GM23338 (cell line): ENCODE results near the gene NEURL1. TPM values are rescaled to one million over a fixed set of nuclear protein-coding genes. Genes with fewer than 3 reads are reported as not detected.

Experiments
- ATAC-seq: fragments of 200-7000 bp; cut with Tn5 transposase; 3 replicates; pipeline ENCODE4 v1.9.1; 2020
- DNase-seq: peaks from one replicate; pipeline ENCODE4 v3.0.0-alpha.2; 2015; ENCODE audit warnings: low spot score
- H2AFZ ChIP-seq: fragments of 200-600 bp; sonication (generic); 2 replicates; pipeline ENCODE4 v1.8.0; 2016; ENCODE audit warnings: antibody characterized with exemption, mild to moderate bottlenecking, moderate library complexity
- H3F3A ChIP-seq: fragments of 200-600 bp; sonication (generic); replicated peaks from 2 replicates; pipeline ENCODE4 v1.8.0; 2017; ENCODE audit warnings: antibody characterized with exemption, mixed run types, low read depth
- H3K27ac ChIP-seq: fragments of 200-600 bp; sonication (generic); 2 replicates; pipeline ENCODE4 v1.6.1; 2016; ENCODE audit warnings: low read depth
- H3K27me3 ChIP-seq: fragments of 200-600 bp; sonication (generic); 2 replicates; pipeline ENCODE4 v1.8.0; 2016; ENCODE audit warnings: mild to moderate bottlenecking, mixed run types, moderate library complexity; ENCODE audit not compliant: insufficient read depth
- H3K36me3 ChIP-seq: fragments of 200-600 bp; sonication (generic); 2 replicates; pipeline ENCODE4 v1.8.0; 2016; ENCODE audit warnings: mild to moderate bottlenecking; ENCODE audit not compliant: insufficient read depth
- H3K4me1 ChIP-seq: fragments of 200-600 bp; sonication (generic); 2 replicates; pipeline ENCODE4 v1.8.0; 2016; ENCODE audit warnings: mild to moderate bottlenecking, moderate library complexity; ENCODE audit not compliant: insufficient read depth
- H3K4me2 ChIP-seq: fragments of 200-600 bp; sonication (generic); 2 replicates; pipeline ENCODE4 v1.7.1; 2017; ENCODE audit warnings: mixed run types
- H3K4me3 ChIP-seq: fragments of 200-600 bp; sonication (generic); 2 replicates; pipeline ENCODE4 v1.6.1; 2016; ENCODE audit warnings: mixed run types
- H3K79me2 ChIP-seq: fragments of 200-600 bp; sonication (generic); replicated peaks from 2 replicates; pipeline ENCODE4 v1.8.0; 2017; ENCODE audit warnings: mild to moderate bottlenecking; ENCODE audit not compliant: insufficient read depth
- H3K9me2 ChIP-seq: fragments of 200-600 bp; sonication (generic); 2 replicates; pipeline ENCODE4 v1.8.0; 2017; ENCODE audit not compliant: insufficient read depth
- H4K20me1 ChIP-seq: fragments of 200-600 bp; sonication (generic); replicated peaks from 2 replicates; pipeline ENCODE4 v1.8.0; 2017; ENCODE audit warnings: mild to moderate bottlenecking; ENCODE audit not compliant: insufficient read depth
- H3K27ac Mint-ChIP-seq: 2 replicates; pipeline ENCODE4 v1.8.0; 2020; ENCODE audit warnings: inconsistent platforms, mild to moderate bottlenecking, moderate library complexity, mixed read lengths
- H3K27me3 Mint-ChIP-seq: 3 replicates; pipeline ENCODE4 v1.8.0; 2022; ENCODE audit warnings: low read depth, mild to moderate bottlenecking, moderate library complexity, mixed read lengths, inconsistent platforms; ENCODE audit not compliant: insufficient read depth, poor library complexity
- H3K36me3 Mint-ChIP-seq: 3 replicates; pipeline ENCODE4 v1.8.0; 2021; ENCODE audit warnings: low read depth, mild to moderate bottlenecking, inconsistent platforms, moderate library complexity, mixed read lengths
- H3K4me1 Mint-ChIP-seq: 3 replicates; pipeline ENCODE4 v1.8.0; 2020; ENCODE audit warnings: mild to moderate bottlenecking, inconsistent platforms, mixed read lengths
- H3K4me3 Mint-ChIP-seq: 3 replicates; pipeline ENCODE4 v1.8.0; 2021; ENCODE audit warnings: moderate library complexity, mild to moderate bottlenecking, inconsistent platforms, mixed read lengths
- H3K9me3 Mint-ChIP-seq: 3 replicates; pipeline ENCODE4 v1.8.0; 2020; ENCODE audit warnings: moderate library complexity, mild to moderate bottlenecking, inconsistent platforms, mixed read lengths
- CREB1 ChIP-seq: fragments of 250-450 bp; sonication (Bioruptor Pico); IDR thresholded peaks from 2 replicates; pipeline ENCODE4 v1.5.0; 2020; ENCODE audit warnings: low read depth, mild to moderate bottlenecking, moderate library complexity
- CTCF ChIP-seq, 2 experiments: fragments of 200-600 bp in 1 of 2; sonication (generic) in 1 of 2; conservative IDR thresholded peaks; 2 replicates each; pipeline versions ENCODE4 v1.5.1 to v1.6.1; 2016 to 2017; ENCODE audit warnings: antibody characterized with exemption in 2 of 2, low read depth in 2 of 2, mild to moderate bottlenecking in 2 of 2, moderate library complexity in 1 of 2
- EZH2 ChIP-seq: fragments of 200-600 bp; sonication (generic); IDR thresholded peaks from one replicate; pipeline ENCODE4 v1.8.0; 2017; ENCODE audit warnings: antibody characterized with exemption, mild to moderate bottlenecking, low read depth; ENCODE audit not compliant: unreplicated experiment
- EZH2phosphoT487 ChIP-seq: fragments of 200-600 bp; sonication (generic); IDR thresholded peaks from one replicate; pipeline ENCODE4 v1.8.1; 2018; ENCODE audit warnings: antibody characterized with exemption; ENCODE audit not compliant: unreplicated experiment
- JUNB ChIP-seq: IDR thresholded peaks from one replicate; pipeline ENCODE4 v1.6.1; 2016; ENCODE audit warnings: antibody characterized with exemption; ENCODE audit not compliant: unreplicated experiment
- NANOG ChIP-seq: IDR thresholded peaks from 2 replicates; pipeline ENCODE4 v1.6.1; 2016; ENCODE audit warnings: antibody characterized with exemption, borderline replicate concordance
- POLR2AphosphoS5 ChIP-seq: IDR thresholded peaks from 2 replicates; pipeline ENCODE4 v1.6.1; 2016; ENCODE audit warnings: antibody characterized with exemption, low read depth
- REST ChIP-seq: IDR thresholded peaks from one replicate; pipeline ENCODE4 v1.6.1; 2018; ENCODE audit warnings: antibody characterized with exemption; ENCODE audit not compliant: unreplicated experiment
- STAT1 ChIP-seq: IDR thresholded peaks from one replicate; pipeline ENCODE4 v1.6.1; 2016; ENCODE audit warnings: antibody characterized with exemption; ENCODE audit not compliant: unreplicated experiment
- ZNF114 ChIP-seq: fragments of 250-450 bp; sonication (Bioruptor Pico); IDR thresholded peaks from 2 replicates; pipeline ENCODE4 v1.5.0; 2020; ENCODE audit warnings: mild to moderate bottlenecking, moderate library complexity
- ZNF331 ChIP-seq: fragments of 250-450 bp; sonication (Bioruptor Pico); IDR thresholded peaks from 2 replicates; pipeline ENCODE4 v1.5.0; 2020; ENCODE audit warnings: low read depth, mild to moderate bottlenecking, moderate library complexity
- ZNF462 ChIP-seq: fragments of 250-450 bp; sonication (Bioruptor Pico); IDR thresholded peaks from 2 replicates; pipeline ENCODE4 v1.5.0; 2020; ENCODE audit warnings: mild to moderate bottlenecking, moderate library complexity
- polyA plus RNA-seq: library from polyadenylated mRNA; unstranded; fragments of >200 nt; fragmentation: Nextera tagmentation; extraction: Ambion mirVana; gene quantifications from 2 replicates; pipeline ENCODE4 v1.2.1, GENCODE V29; 2016
- total RNA-seq: library from RNA; depleted of rRNA; stranded (reverse); fragments of >200 nt; shearing (Covaris generic); gene quantifications from 2 replicates; pipeline ENCODE4 v1.2.3, GENCODE V29; 2014
- TF ChIP-seq, protein P1 (sequence below): IDR thresholded peaks from 2 replicates; pipeline ENCODE4 v1.6.1; 2016; ENCODE audit warnings: antibody characterized with exemption

The NEURL1 gene
- total and polyA plus RNA-seq, 2 experiments from 2014 or later: 0.82 to 1.1 TPM

- peaks cover 3% of the 10 kb centered on the region; the same call in 1 of the 3 replicates for H3K36me3 Mint-ChIP-seq
- H3K4me3 Mint-ChIP-seq: no peak overlapping the region
- H3K4me1 ChIP-seq: no peaks in the 10 kb centered on the region; the same call in 1 of the 2 replicates
- H4K20me1 ChIP-seq: no peaks in the 10 kb centered on the region; the same call in 1 of the 2 replicates
- no peak overlapping the region for H3K4me2 ChIP-seq
- no peaks in the 10 kb centered on the region for H3K9me2 ChIP-seq
- H3K27ac ChIP-seq: no peak overlapping the region
- no peak overlapping the region for H3K27ac Mint-ChIP-seq
- ATAC-seq (no peak), DNase-seq (no peak)
- H3K79me2 ChIP-seq: no peaks in the 10 kb centered on the region
- TF ChIP-seq EZH2: no peak
- no peak for TF ChIP-seq JUNB
- TF ChIP-seq POLR2AphosphoS5: no peak
- TF ChIP-seq ZNF462 (CRISPR knock-in tag): no peak
- no peak for TF ChIP-seq CREB1
- TF ChIP-seq, protein P1, sequence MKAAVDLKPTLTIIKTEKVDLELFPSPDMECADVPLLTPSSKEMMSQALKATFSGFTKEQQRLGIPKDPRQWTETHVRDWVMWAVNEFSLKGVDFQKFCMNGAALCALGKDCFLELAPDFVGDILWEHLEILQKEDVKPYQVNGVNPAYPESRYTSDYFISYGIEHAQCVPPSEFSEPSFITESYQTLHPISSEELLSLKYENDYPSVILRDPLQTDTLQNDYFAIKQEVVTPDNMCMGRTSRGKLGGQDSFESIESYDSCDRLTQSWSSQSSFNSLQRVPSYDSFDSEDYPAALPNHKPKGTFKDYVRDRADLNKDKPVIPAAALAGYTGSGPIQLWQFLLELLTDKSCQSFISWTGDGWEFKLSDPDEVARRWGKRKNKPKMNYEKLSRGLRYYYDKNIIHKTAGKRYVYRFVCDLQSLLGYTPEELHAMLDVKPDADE: no peak
- TF ChIP-seq NANOG: no peak
- TF ChIP-seq CTCF (conservative IDR thresholded peaks at IDR 0.05; ENCODE audit: low read depth in 2 of 2): no peak
- TF ChIP-seq EZH2phosphoT487: no peak
- TF ChIP-seq STAT1: no peak
- TF ChIP-seq ZNF331 (CRISPR knock-in tag): no peak
- TF ChIP-seq ZNF114: no peak
- TF ChIP-seq REST: no peak
- H3F3A ChIP-seq: no peaks in the 10 kb centered on the region
- peaks cover 30% of the 10 kb centered on the region for H3K27me3 Mint-ChIP-seq
- no peaks in the 10 kb centered on the region for H3K36me3 ChIP-seq
- H3K4me3 ChIP-seq: no peak overlapping the region
- H3K27me3 ChIP-seq: no peaks in the 10 kb centered on the region
- no peaks in the 10 kb centered on the region; the same call in 1 of the 3 replicates for H3K9me3 Mint-ChIP-seq
- H3K4me1 Mint-ChIP-seq: peaks cover 12% of the 10 kb centered on the region
- no peak overlapping the region for H2AFZ ChIP-seq
Observed at GRCh38 chr10:103454026-103454425, 39.5 kb upstream of the NEURL1 start.
